GM18861 (cell line): ENCODE results near the gene RPS8.
"Not testable (repeated sequence)": the region's sequence is repeated elsewhere in the genome, so short reads cannot be mapped to it uniquely, and the experiment has no call there.

Experiments used
- ATAC-seq: cut with Tn5 transposase; IDR thresholded peaks from one replicate; pipeline ENCODE4 v1.9.1; 2021; ENCODE audit not compliant: unreplicated experiment

Gene RPS8

GRCh38 chr1:44780583-44781121, 5.3 kb downstream of the RPS8 start:
- ATAC-seq, result no peak

- ATAC-seq, result no peak
These were observed 8.4 kb downstream of the RPS8 start for GRCh38 chr1:44783697-44784093.

- no peak for ATAC-seq
These were observed 9.0 kb downstream of the RPS8 start for GRCh38 chr1:44784094-44785028.

GRCh38 chr1:44785029-44785380, 9.7 kb downstream of the RPS8 start:
- ATAC-seq, result no peak

GRCh38 chr1:44785501-44786137, 10.3 kb downstream of the RPS8 start:
- no peak for ATAC-seq

GRCh38 chr1:44786138-44786840, 10.9 kb downstream of the RPS8 start:
- ATAC-seq, result no peak

GRCh38 chr1:44786841-44787426, 11.6 kb downstream of the RPS8 start:
- no peak for ATAC-seq

GRCh38 chr1:44787506-44787905, 12.2 kb downstream of the RPS8 start:
- ATAC-seq, result no peak

GRCh38 chr1:44788120-44788860, 12.9 kb downstream of the RPS8 start, which contains the start of gene BEST4:
TSS of gene BEST4 (minus strand) at chr1:44788170. CDS start at chr1:44787705, 465 bp downstream.
- ATAC-seq, result no peak

- no peak for ATAC-seq
These were observed 15.8 kb downstream of the RPS8 start for GRCh38 chr1:44790968-44791801.

GRCh38 chr1:44792736-44793502, 17.6 kb downstream of the RPS8 start:
- ATAC-seq, result no peak

GRCh38 chr1:44797886-44798285, 22.5 kb downstream of the RPS8 start:
- not testable (repeated sequence) for ATAC-seq

GRCh38 chr1:44798481-44799365, 23.4 kb downstream of the RPS8 start:
- no peak for ATAC-seq

GRCh38 chr1:44799770-44800584, 24.6 kb downstream of the RPS8 start, which contains the start of gene PLK3:
TSS of gene PLK3 (plus strand) at chr1:44800377. CDS start at chr1:44800464, 87 bp downstream.
- peak; percentile 71 for ATAC-seq

GRCh38 chr1:44801491-44802305, 26.4 kb downstream of the RPS8 start:
- no peak for ATAC-seq
